Cardiac septum (tissue), 1 donor: ENCODE measurements around the gene LRRC40. TPM values are rescaled to one million over a fixed set of nuclear protein-coding genes. Genes with fewer than 3 reads are reported as not detected.
"Not testable (repeated sequence)": the region's sequence is repeated elsewhere in the genome, so short reads cannot be mapped to it uniquely, and the experiment has no call there.

Experiments used
- DNase-seq: peaks from one replicate; pipeline ENCODE4 v3.0.0-alpha.2; 2020; ENCODE audit warnings: low spot score
- intact Hi-C: fragments of 100-400 bp; cut with DNase I; formaldehyde crosslinking; loops from one replicate; pipeline ENCODE4 v1.14.0; 2022
- total RNA-seq: library from RNA; stranded (reverse); fragmentation: NEBNext Ultra II Directional; extraction: Animal tissue kit (Norgen Biotek cat#: 25700); gene quantifications from one replicate; pipeline ENCODE4 v1.2.1, GENCODE V29; 2021
- donor health status: DM: no; HTN: no; CAD: no.

LRRC40 gene
- total RNA-seq, 1 donor from 2014 or later, result 10.6 TPM

DNA sequence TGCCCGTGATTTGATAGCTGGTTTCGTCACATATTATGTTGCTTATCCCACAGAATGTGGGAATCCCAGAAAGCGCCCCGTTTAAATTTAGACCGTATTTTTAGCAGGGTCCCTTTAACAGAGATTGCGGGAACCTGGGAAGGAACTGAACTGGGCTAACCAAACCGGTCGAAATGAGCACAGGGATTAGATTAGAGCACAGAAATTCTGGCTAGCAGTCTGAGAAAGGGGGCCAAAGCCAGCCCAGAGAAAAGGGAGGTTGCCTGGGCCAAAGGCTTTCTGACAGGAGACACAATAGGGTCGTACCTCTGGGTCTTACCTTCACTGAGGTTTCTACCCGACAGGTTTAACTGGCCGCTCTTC is 327 bp downstream of the LRRC40 start:
- intact Hi-C loops, result loop anchor here (1.0 to 5.0 kb wide), 2 partner anchors 16 to 877 kb away; partner anchors contain the start of genes SRSF11 and ZRANB2
- no peak for DNase-seq

- DNase-seq, result no peak
- intact Hi-C loops, result no loop called here
These were observed 779 bp downstream of the LRRC40 start for GRCh38 chr1:70204600-70204999.

- intact Hi-C loops, result no loop called here
- DNase-seq, result no peak
These were observed 1.2 kb downstream of the LRRC40 start for GRCh38 chr1:70204139-70204538.

- intact Hi-C loops, result no loop called here
These were observed 3.1 kb downstream of the LRRC40 start for GRCh38 chr1:70202173-70202758.

GRCh38 chr1:70200065-70200464 is 5.3 kb downstream of the LRRC40 start:
- DNase-seq, result no peak
- intact Hi-C loops, result no loop called here

More at GRCh38 chr1:70202173-70202758, 3.1 kb downstream of the LRRC40 start:
- no peak for DNase-seq

GRCh38 chr1:70196333-70196732 is 9.0 kb downstream of the LRRC40 start:
- DNase-seq, result no peak
- intact Hi-C loops, result no loop called here

- DNase-seq, result no peak
- intact Hi-C loops, result no loop called here
These were observed 10.0 kb downstream of the LRRC40 start for GRCh38 chr1:70195342-70195741.

DNA sequence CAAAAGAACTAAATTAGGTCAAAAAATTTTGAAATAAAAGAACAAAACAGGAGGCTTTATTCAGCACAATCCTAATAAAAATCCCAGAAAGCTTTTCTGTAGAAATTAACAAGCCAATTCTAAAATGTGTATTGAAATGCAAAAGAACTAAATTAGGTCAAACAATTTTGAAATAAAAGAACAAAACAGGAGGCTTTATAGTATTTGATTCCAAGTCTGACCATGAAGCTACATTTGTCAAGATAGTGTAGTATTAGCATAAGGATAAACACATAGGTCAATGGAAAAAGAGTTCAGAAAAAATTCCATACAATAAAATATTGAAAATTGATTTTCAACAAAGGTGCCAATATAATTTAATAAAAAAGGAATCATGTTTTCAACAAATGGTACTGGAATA is 10.8 kb downstream of the LRRC40 start:
- intact Hi-C loops, result no loop called here
- no peak for DNase-seq

- DNase-seq, intact Hi-C loops: not testable (repeated sequence)
These were observed 12.9 kb downstream of the LRRC40 start for GRCh38 chr1:70192446-70192845.

DNA sequence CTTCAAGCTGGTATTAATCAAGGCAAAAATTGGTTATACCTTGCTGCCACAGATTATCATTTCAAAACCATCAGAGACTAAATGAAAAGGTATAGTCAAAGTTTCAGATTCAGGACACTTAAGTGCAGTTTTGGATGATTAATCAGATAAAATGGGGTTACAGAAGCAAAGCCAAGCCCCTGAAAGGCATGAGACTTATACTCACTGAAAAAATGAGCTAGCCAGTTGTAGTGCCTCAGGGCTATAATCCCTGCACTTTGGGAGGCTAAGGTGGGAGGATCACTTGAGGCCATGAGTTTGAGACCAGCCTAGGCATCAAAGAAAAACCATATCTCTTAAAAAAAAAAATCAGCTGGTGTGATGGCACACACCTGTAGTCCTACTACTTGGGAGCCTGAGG is 15.2 kb downstream of the LRRC40 start:
- intact Hi-C loops, result no loop called here
- DNase-seq, result no peak

DNA sequence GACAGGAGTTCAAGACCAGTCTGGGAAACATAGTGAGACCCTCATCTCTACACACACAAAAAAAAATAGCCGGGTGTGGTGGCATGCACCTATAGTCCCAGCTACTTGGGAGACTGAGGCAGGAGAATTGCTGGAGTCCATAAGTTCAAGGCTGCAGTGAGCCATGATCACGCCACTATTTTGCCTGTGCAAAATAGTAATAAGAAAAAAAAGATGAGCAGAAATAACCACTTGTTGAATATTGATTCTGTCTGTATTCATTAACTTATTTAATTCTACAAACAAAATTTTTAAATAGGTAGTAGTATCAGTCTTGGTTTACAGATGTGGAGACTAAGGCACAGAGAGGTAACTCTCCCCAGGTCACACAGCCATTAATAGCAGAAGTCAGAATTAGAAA is 16.9 kb downstream of the LRRC40 start:
- DNase-seq, result no peak
- intact Hi-C loops, result no loop called here

- intact Hi-C loops, DNase-seq: not testable (repeated sequence)
These were observed 20.2 kb downstream of the LRRC40 start for GRCh38 chr1:70185181-70185580.

DNA sequence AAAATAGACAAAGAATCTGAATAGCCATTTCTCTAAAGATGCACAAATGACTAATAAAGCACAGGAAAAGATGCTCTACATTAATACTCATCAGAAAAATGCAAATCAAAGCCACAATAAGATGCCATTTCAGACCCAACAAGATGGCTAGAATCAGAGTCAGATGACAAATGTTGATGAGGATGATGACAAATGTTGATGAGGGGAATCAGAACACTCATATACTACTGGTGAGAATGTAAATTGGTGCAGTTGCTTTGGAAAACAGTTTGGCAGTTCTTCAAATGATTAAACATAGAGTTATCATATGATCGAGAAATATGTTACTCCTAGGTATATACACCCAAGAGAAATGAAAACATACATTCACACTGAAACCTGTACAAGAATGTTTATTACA is 33.9 kb downstream of the LRRC40 start:
- no peak for DNase-seq
- intact Hi-C loops, result no loop called here

- no peak for DNase-seq
- intact Hi-C loops, result no loop called here
These were observed 36.1 kb downstream of the LRRC40 start for GRCh38 chr1:70169018-70169839.

- no peak for DNase-seq
- intact Hi-C loops, result no loop called here
These were observed 37.1 kb downstream of the LRRC40 start for GRCh38 chr1:70168283-70168682.

GRCh38 chr1:70164350-70164749 is 41.0 kb downstream of the LRRC40 start:
- intact Hi-C loops, result no loop called here

GRCh38 chr1:70156529-70157120 is 48.8 kb downstream of the LRRC40 start:
- intact Hi-C loops, result no loop called here
- no peak for DNase-seq

More at GRCh38 chr1:70164350-70164749, 41.0 kb downstream of the LRRC40 start:
- no peak for DNase-seq

- DNase-seq, result no peak
- intact Hi-C loops, result no loop called here
These were observed 51.6 kb downstream of the LRRC40 start for GRCh38 chr1:70153739-70154138.

- intact Hi-C loops, result no loop called here
- no peak for DNase-seq
These were observed 54.9 kb downstream of the LRRC40 start for GRCh38 chr1:70150444-70150843.

DNA sequence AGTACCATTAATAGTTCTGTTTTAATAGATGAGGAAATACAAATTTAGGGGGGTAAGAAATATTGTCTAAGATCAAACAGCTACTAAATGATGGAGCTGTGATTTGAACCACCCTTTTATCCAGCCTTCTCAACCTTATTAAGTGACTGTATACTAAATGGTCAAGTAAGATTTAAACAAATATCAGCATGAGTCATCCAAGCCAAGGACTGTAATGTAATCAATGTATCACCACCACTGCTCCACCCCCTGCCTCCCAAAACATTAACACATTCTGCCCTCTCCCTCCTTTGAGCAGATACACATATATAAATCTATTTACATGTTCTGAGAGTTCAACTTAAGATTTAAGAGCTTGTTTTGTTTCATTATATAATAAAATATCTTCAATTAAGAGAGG is 58.9 kb downstream of the LRRC40 start:
- no peak for DNase-seq
- intact Hi-C loops, result no loop called here
